Upper lobe of left lung (tissue), 6 donors: ENCODE results near the gene RHBDL1. TPM values are rescaled to one million over a fixed set of nuclear protein-coding genes. Genes with fewer than 3 reads are reported as not detected.
A peak's percentile ranks its signal among the peaks of the same experiment; 100 is the strongest.

Source experiments
- ATAC-seq, 2 donors: fragments of 200-7000 bp; cut with Tn5 transposase; one replicate each; pipeline ENCODE4 v1.9.1; 2022; ENCODE audit warnings: mild to moderate bottlenecking in 2 of 2, moderate library complexity in 2 of 2; ENCODE audit not compliant: low FRiP score in 2 of 2
- DNase-seq, 2 donors: peaks; one replicate each; pipeline ENCODE4 v3.0.0-alpha.2; 2019 to 2020
- H3K27ac ChIP-seq, 4 donors: fragments of 200-600 bp; sonication (generic); one replicate each; pipeline ENCODE4 v1.5.1; 2016 to 2019
- H3K27me3 ChIP-seq, 4 donors: fragments of 200-600 bp; sonication (generic); one replicate each; pipeline ENCODE4 v1.5.1; 2017 to 2019
- H3K36me3 ChIP-seq, 4 donors: fragments of 200-600 bp; sonication (generic); one replicate each; pipeline ENCODE4 v1.5.1; 2016 to 2019
- H3K4me1 ChIP-seq, 4 donors: fragments of 200-600 bp; sonication (generic); one replicate each; pipeline ENCODE4 v1.5.1; 2018 to 2019
- H3K4me3 ChIP-seq, 4 donors: fragments of 200-600 bp; sonication (generic); one replicate each; pipeline ENCODE4 v1.5.1; 2017 to 2019; ENCODE audit warnings: mild to moderate bottlenecking in 2 of 4, moderate library complexity in 1 of 4
- H3K9me3 ChIP-seq, 4 donors: fragments of 200-600 bp; sonication (generic); one replicate each; pipeline ENCODE4 v1.5.1; 2018 to 2019
- EP300 ChIP-seq, 4 donors: sonication (generic); formaldehyde crosslinking; IDR thresholded peaks; one replicate each; pipeline ENCODE4 v1.5.1; 2017; ENCODE audit warnings: antibody characterized with exemption in 4 of 4, control low read depth in 2 of 4
- POLR2A ChIP-seq, 4 donors: fragments of 450-650 bp; IDR thresholded peaks; one replicate each; pipeline ENCODE4 v1.5.1; 2016 to 2017; ENCODE audit warnings: antibody characterized with exemption in 4 of 4, mild to moderate bottlenecking in 2 of 4
- POLR2AphosphoS5 ChIP-seq, 2 donors: sonication (generic); formaldehyde crosslinking; IDR thresholded peaks; one replicate each; pipeline ENCODE4 v1.5.1; 2017; ENCODE audit warnings: antibody characterized with exemption in 2 of 2
- WGBS, 2 donors: methylation state at CpG; one replicate each; pipeline ENCODE4 v1.1.5; 2017 to 2018; 5-methylcytosine and 5-hydroxymethylcytosine counted together
- total RNA-seq, 6 donors: library from RNA; depleted of rRNA in 4 of 6; stranded (reverse); fragments of >200 nt in 4 of 6; gene quantifications; one replicate each; pipeline versions ENCODE4 v1.1.0 to v1.2.1, GENCODE V29; 2016 to 2021
- TF ChIP-seq, protein P1 (sequence below), 6 experiments: fragments of 450-650 bp in 4 of 6; fragments of 200-600 bp in 2 of 6; sonication (generic) in 2 of 6; IDR thresholded peaks; one replicate each; pipeline ENCODE4 v1.5.1; 2016 to 2019; ENCODE audit warnings: antibody characterized with exemption in 6 of 6
- donor health status: DM: no; HTN: no; CAD: no; lungs with moderate emphysema.
- donor health status: DM: no; HTN: yes; CAD: no; lungs with severe emphysema.

The RHBDL1 gene
- total RNA-seq, 6 donors from 2014 or later: 0.59 to 2.1 (median 0.76) TPM; not detected in 1

DNA sequence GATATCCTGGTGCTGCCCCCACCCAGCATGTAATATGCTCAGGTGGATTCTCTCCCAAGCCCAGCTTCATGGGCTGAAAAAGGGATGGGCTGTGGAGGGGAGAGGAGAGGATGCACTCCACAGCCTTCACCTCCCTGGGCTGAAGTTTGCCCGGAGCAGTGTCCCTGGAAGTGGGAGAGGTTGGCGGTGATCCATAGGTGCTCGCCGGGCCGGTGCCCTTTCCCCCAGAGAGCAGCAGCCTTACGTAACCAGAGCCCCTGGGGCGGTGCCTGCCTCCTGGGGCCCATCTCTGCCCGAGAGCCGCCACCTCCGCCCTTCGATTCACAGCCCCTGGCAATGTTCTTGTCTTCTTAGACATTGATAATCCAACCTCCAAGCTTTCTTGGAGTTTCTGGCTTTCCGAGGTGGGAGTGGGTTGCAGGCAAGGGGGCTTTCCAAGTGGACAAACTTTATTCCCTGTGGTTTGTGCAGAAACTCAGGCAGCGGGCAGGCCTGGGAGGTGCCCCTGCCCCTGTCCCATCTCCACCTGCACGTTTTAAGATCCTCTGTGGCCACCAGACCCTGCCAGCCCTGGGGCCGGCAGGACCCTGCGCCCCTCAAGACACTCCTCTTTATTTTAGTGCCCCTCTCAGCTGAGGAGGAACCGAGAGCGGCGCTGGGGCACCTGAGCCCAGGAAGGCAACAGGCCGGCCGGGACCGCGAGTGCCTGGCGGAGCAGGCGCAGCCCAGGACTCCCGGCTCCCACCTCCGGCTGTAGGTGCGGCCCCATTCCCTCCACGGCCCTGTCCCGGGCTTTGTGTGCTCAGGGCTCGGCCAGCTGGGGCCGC is 29.4 kb upstream of the RHBDL1 start:
- Histone ChIP-seq H3K4me1 (peaks cover 38 to 94% (median 61%) of the 10 kb centered on the region in 4 donors), H3K27ac (peak overlapping the region in 3 of 4 donors; percentile 36 to 53 (median 42)), H3K4me3 (no peak overlapping the region), H3K9me3 (no peaks in the 10 kb centered on the region), H3K36me3 (no peaks in the 10 kb centered on the region), H3K27me3 (no peaks in the 10 kb centered on the region)
- no peak for ATAC-seq
- peak; percentile 77 to 78 for DNase-seq
- TF ChIP-seq, protein P1, sequence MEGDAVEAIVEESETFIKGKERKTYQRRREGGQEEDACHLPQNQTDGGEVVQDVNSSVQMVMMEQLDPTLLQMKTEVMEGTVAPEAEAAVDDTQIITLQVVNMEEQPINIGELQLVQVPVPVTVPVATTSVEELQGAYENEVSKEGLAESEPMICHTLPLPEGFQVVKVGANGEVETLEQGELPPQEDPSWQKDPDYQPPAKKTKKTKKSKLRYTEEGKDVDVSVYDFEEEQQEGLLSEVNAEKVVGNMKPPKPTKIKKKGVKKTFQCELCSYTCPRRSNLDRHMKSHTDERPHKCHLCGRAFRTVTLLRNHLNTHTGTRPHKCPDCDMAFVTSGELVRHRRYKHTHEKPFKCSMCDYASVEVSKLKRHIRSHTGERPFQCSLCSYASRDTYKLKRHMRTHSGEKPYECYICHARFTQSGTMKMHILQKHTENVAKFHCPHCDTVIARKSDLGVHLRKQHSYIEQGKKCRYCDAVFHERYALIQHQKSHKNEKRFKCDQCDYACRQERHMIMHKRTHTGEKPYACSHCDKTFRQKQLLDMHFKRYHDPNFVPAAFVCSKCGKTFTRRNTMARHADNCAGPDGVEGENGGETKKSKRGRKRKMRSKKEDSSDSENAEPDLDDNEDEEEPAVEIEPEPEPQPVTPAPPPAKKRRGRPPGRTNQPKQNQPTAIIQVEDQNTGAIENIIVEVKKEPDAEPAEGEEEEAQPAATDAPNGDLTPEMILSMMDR (IDR thresholded peaks at IDR 0.05): no peak
- no peak for TF ChIP-seq POLR2A (IDR thresholded peaks at IDR 0.05)
- WGBS, 2 donors: 55 to 63% methylated on average over 16 to 28 of the region's 32 CpGs

DNA sequence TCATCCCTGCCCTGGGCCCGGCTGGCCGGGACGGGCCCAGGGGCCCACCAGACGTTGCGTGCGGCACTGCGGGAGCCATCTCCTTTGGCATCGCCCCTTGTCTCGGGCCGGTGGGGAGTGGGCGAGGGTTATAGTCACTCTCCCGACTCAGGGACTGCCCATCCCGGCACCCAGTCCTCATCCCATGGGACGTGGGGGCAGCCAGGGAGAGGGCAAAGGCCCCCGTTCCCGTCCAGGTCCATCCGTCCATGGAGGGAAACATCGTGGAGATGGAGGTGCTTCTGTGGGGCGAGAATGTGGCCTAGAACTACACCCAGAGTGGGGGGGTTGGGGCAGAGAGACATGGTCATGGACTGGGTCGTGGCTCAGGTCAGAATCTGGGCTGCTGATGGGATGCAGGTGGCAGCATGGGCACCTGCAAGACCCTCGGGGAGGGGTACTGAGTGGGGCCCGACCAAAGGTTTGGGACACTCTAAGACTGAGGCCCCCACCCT is 28.7 kb upstream of the RHBDL1 start:
- H3K4me1 ChIP-seq: peaks cover 38 to 88% (median 58%) of the 10 kb centered on the region in 4 donors
- no peaks in the 10 kb centered on the region for H3K9me3 ChIP-seq
- peak overlapping the region in 3 of 4 donors; percentile 36 to 53 (median 42) for H3K27ac ChIP-seq
- WGBS, 2 donors: 73 to 95% methylated on average over 9 to 15 of the region's 22 CpGs
- no peaks in the 10 kb centered on the region for H3K36me3 ChIP-seq
- H3K4me3 ChIP-seq: no peak overlapping the region
- H3K27me3 ChIP-seq: no peaks in the 10 kb centered on the region
- ATAC-seq (no peak), DNase-seq (no peak)
- TF ChIP-seq POLR2AphosphoS5 (IDR thresholded peaks at IDR 0.05) (no peak), POLR2A (IDR thresholded peaks at IDR 0.05) (no peak), EP300 (IDR thresholded peaks at IDR 0.05) (no peak)
- TF ChIP-seq, protein P1 (IDR thresholded peaks at IDR 0.05): no peak

DNA sequence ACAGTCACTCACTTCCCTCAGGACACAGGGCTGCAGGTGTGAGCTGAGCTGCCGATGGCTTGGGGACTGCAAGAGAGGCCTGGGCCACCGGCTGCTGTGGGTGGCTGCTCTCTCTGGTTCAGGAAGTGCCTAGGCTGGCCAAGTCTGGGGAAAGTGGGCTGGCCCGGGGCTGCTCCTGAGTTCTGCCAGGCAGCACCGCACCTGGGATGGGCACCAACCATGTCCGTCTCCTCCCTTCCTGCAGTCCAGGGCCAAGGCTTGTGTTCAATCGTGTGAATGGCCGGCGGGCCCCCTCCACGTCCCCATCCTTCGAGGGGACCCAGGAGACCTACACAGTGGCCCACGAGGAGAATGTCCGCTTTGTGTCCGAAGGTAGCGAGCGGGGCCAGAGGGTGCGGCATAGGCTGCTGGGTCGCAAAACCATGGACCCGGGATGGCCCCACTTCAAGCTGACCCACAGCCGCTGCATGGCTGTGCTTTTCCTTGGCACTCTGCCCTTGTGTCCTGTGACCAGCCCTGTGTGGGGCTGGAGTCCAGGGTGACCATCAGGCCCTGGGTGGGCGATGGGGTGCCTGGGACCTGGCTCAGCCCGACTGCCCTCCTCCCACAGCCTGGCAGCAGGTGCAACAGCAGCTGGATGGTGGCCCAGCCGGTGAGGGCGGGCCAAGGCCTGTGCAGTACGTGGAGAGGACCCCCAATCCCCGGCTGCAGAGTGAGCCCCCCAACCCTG is 28.1 kb upstream of the RHBDL1 start:
- Histone ChIP-seq H3K4me1 (peaks cover 36 to 81% (median 56%) of the 10 kb centered on the region in 4 donors), H3K4me3 (no peak overlapping the region), H3K27me3 (no peaks in the 10 kb centered on the region), H3K27ac (peak overlapping the region in 2 of 4 donors; percentile 44 to 86), H3K36me3 (peaks cover 0 to 1% (median 0%) of the 10 kb centered on the region in 4 donors), H3K9me3 (no peaks in the 10 kb centered on the region)
- ATAC-seq (no peak), DNase-seq (peak in 1 of 2 donors; percentile 73)
- no peak for TF ChIP-seq EP300 (IDR thresholded peaks at IDR 0.05)
- TF ChIP-seq, protein P1 (IDR thresholded peaks at IDR 0.05): no peak
- no peak for TF ChIP-seq POLR2A (IDR thresholded peaks at IDR 0.05)
- no peak for TF ChIP-seq POLR2AphosphoS5 (IDR thresholded peaks at IDR 0.05)
- 86 to 100% methylated on average over 10 to 19 of the region's 25 CpGs for WGBS, 2 donors

DNA sequence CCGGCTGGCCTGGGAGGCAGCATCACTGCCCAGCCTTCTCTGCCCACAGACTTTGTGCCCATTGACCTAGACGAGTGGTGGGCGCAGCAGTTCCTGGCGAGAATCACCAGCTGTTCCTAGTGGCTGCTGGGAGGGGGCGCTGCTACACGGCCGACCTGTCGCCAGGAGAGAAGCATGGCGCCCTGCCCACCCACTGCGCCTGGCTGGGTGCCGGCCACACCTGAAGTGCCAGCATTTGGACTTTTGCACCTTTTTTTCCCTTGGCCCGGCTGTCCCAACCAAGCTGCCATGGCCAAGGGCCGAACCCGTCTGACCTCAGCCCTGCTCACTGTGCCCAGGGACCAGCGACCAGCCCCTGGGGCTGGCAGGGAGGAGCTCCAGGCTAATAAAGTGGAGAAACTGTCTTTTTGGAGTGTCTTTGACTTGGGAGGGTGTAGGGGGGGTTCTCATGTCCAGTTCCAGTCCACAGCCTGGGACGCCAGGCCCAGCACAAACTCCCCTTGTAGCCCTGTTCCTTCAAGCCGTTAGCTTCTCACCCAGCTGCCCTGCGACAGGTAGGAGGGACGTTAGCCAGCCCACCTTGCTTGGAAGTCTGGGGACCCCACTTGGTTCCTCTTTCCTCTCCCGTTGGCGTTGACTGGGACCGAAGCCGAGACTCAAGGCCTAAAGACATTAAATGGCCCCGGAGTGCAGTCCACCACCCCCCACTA is 27.2 kb upstream of the RHBDL1 start:
- Histone ChIP-seq H3K27me3 (no peaks in the 10 kb centered on the region), H3K4me1 (peaks cover 27 to 79% (median 47%) of the 10 kb centered on the region in 4 donors), H3K27ac (peak overlapping the region; percentile 82 to 95 (median 86)), H3K36me3 (peaks cover 0 to 7% (median under 1%) of the 10 kb centered on the region in 4 donors), H3K4me3 (peak overlapping the region; percentile 38 to 98 (median 86)), H3K9me3 (no peaks in the 10 kb centered on the region)
- 38% methylated on average over 13 to 22 of the region's 24 CpGs for WGBS, 2 donors
- no peak for ATAC-seq
- DNase-seq: peak; percentile 60 to 90
- TF ChIP-seq POLR2A (IDR thresholded peaks at IDR 0.05): no peak
- TF ChIP-seq, protein P1 (IDR thresholded peaks at IDR 0.05): peak; percentile 33 to 59 (median 41)
